IMR-90 (cell line): ENCODE results near the gene SYCE3. TPM values are rescaled to one million over a fixed set of nuclear protein-coding genes. Genes with fewer than 3 reads are reported as not detected.

Experiments
- ATAC-seq: fragments of 200-7000 bp; cut with Tn5 transposase; 2 replicates; pipeline ENCODE4 v1.9.1; 2020; ENCODE audit warnings: low read depth, mild to moderate bottlenecking, moderate library complexity
- BruUV-seq: library from RNA; stranded (reverse); fragments of 400-500 nt; replicated peaks from 2 replicates; lab custom pipeline; 2021; lab: Mats Ljungman, UMichigan
- CTCF ChIA-PET: fragments of 300-600 bp; formaldehyde crosslinking; extraction: SDS; loops from one replicate; lab custom pipeline; 2021; ENCODE audit warnings: antibody characterized with exemption; lab: Yijun Ruan, JAX
- POLR2A ChIA-PET: fragments of 300-600 bp; sonication (Branson Sonifier 250); formaldehyde crosslinking; loops from one replicate; lab custom pipeline; 2022; ENCODE audit warnings: antibody characterized with exemption; ENCODE audit not compliant: unreplicated experiment; lab: Charles Lee
- DNase-seq: peaks from one replicate; pipeline ENCODE4 v3.0.0; 2013
- H2AFZ ChIP-seq: replicated peaks from 2 replicates; pipeline ENCODE3; 2013; ENCODE audit warnings: low read length, mild to moderate bottlenecking; ENCODE audit not compliant: poor library complexity
- H2AK5ac ChIP-seq: 2 replicates; pipeline ENCODE4 v1.6.1; 2013; ENCODE audit warnings: low read depth, low read length, inconsistent platforms
- H2AK9ac ChIP-seq: replicated peaks from 2 replicates; pipeline ENCODE3; 2013; ENCODE audit warnings: mild to moderate bottlenecking, low read depth, low read length, moderate library complexity; ENCODE audit not compliant: poor library complexity
- H2BK120ac ChIP-seq: 2 replicates; pipeline ENCODE4 v1.6.1; 2013; ENCODE audit warnings: low read depth, low read length, inconsistent platforms
- H2BK15ac ChIP-seq: 3 replicates; pipeline ENCODE4 v1.6.1; 2013; ENCODE audit warnings: low read depth, low read length, inconsistent platforms
- H2BK20ac ChIP-seq: 2 replicates; pipeline ENCODE4 v1.6.1; 2013; ENCODE audit warnings: low read depth, mild to moderate bottlenecking, inconsistent platforms, low read length, moderate library complexity
- H2BK5ac ChIP-seq: 2 replicates; pipeline ENCODE4 v1.6.1; 2013; ENCODE audit warnings: mild to moderate bottlenecking, low read depth, low read length, inconsistent platforms; ENCODE audit not compliant: poor library complexity, severe bottlenecking
- H3K14ac ChIP-seq: replicated peaks from 2 replicates; pipeline ENCODE4 v1.6.1; 2013; ENCODE audit warnings: low read depth, low read length, inconsistent platforms
- H3K18ac ChIP-seq: 2 replicates; pipeline ENCODE4 v1.6.1; 2013; ENCODE audit warnings: low read depth, low read length, control low read depth
- H3K23ac ChIP-seq: 2 replicates; pipeline ENCODE4 v1.6.1; 2013; ENCODE audit warnings: low read depth, low read length, inconsistent platforms
- H3K27ac ChIP-seq: 2 replicates; pipeline ENCODE4 v1.5.1; 2013; ENCODE audit warnings: mild to moderate bottlenecking, control low read depth, low read length; ENCODE audit not compliant: insufficient read depth
- H3K27me3 ChIP-seq: 2 replicates; pipeline ENCODE4 v1.6.1; 2013; ENCODE audit warnings: low read length; ENCODE audit not compliant: control insufficient read depth, insufficient read depth
- H3K36me3 ChIP-seq: 2 replicates; pipeline ENCODE4 v1.6.1; 2013; ENCODE audit warnings: low read length, mixed read lengths; ENCODE audit not compliant: control insufficient read depth, insufficient read depth
- H3K4ac ChIP-seq: 2 replicates; pipeline ENCODE4 v1.6.1; 2013; ENCODE audit warnings: low read depth, low read length, inconsistent platforms
- H3K4me1 ChIP-seq: 2 replicates; pipeline ENCODE4 v1.6.1; 2013; ENCODE audit warnings: low read length, mixed read lengths; ENCODE audit not compliant: control insufficient read depth, insufficient read depth
- H3K4me2 ChIP-seq: 2 replicates; pipeline ENCODE4 v1.6.1; 2013; ENCODE audit warnings: low read depth, mild to moderate bottlenecking, control low read depth, low read length, moderate library complexity
- H3K4me3 ChIP-seq: 2 replicates; pipeline ENCODE4 v1.5.1; 2013; ENCODE audit warnings: low read depth, mild to moderate bottlenecking, control low read depth, low read length, moderate library complexity; ENCODE audit not compliant: insufficient read depth
- H3K56ac ChIP-seq: 2 replicates; pipeline ENCODE4 v1.6.1; 2013; ENCODE audit warnings: low read length, inconsistent platforms; ENCODE audit not compliant: insufficient read depth; ENCODE audit errors: extremely low read depth
- H3K79me1 ChIP-seq, 2 experiments: 2 replicates each; pipeline ENCODE4 v1.6.1; 2013; ENCODE audit warnings: low read length in 2 of 2, inconsistent platforms in 1 of 2, low read depth in 1 of 2
- H3K9ac ChIP-seq: 2 replicates; pipeline ENCODE4 v1.6.1; 2013; ENCODE audit warnings: low read depth, low read length, control low read depth
- H3K9me1 ChIP-seq: 2 replicates; pipeline ENCODE4 v1.6.1; 2013; ENCODE audit warnings: low read length, inconsistent platforms; ENCODE audit not compliant: insufficient read depth
- H3K9me3 ChIP-seq: 2 replicates; pipeline ENCODE4 v1.6.1; 2013; ENCODE audit warnings: low read length; ENCODE audit not compliant: control insufficient read depth, insufficient read depth
- H4K20me1 ChIP-seq: 2 replicates; pipeline ENCODE4 v1.6.1; 2013; ENCODE audit warnings: low read length, inconsistent platforms; ENCODE audit not compliant: insufficient read depth
- H4K5ac ChIP-seq: 2 replicates; pipeline ENCODE4 v1.6.1; 2013; ENCODE audit warnings: mild to moderate bottlenecking, low read depth, low read length, control low read depth
- H4K8ac ChIP-seq, 2 experiments: 2 replicates each; pipeline ENCODE4 v1.6.1; 2013; ENCODE audit warnings: low read depth in 2 of 2, low read length in 2 of 2, control low read depth in 1 of 2, inconsistent platforms in 1 of 2
- H4K91ac ChIP-seq: 2 replicates; pipeline ENCODE4 v1.6.1; 2013; ENCODE audit warnings: low read depth, low read length, inconsistent platforms; ENCODE audit not compliant: insufficient read depth
- BHLHE40 ChIP-seq: fragments of 150-350 bp; IDR thresholded peaks from 2 replicates; pipeline ENCODE4 v1.6.1; 2016; ENCODE audit warnings: mild to moderate bottlenecking, low read depth, low read length
- CHD1 ChIP-seq: IDR thresholded peaks from 2 replicates; pipeline ENCODE4 v1.6.1; 2012; ENCODE audit warnings: low read depth, low read length, improper control_type of control experiment
- NFE2L2 ChIP-seq: fragments of 150-350 bp; IDR thresholded peaks from 2 replicates; pipeline ENCODE4 v1.6.1; 2016; ENCODE audit warnings: low read depth, mild to moderate bottlenecking, low read length
- RAD21 ChIP-seq: IDR thresholded peaks from 2 replicates; pipeline ENCODE4 v1.6.1; 2012; ENCODE audit warnings: low read length, improper control_type of control experiment
- RFX5 ChIP-seq: IDR thresholded peaks from 2 replicates; pipeline ENCODE4 v1.8.0; 2012; ENCODE audit warnings: low read depth, mild to moderate bottlenecking, low read length, moderate library complexity
- WGBS, 2 experiments: methylation state at CpG; one replicate each; pipeline versions ENCODE4 v1.1.5 to v1.1.7; 2013; ENCODE audit warnings: missing lambda C conversion rate in 2 of 2; ENCODE audit not compliant: insufficient read length in 1 of 2; ENCODE audit errors: extremely low coverage in 2 of 2; 5-methylcytosine and 5-hydroxymethylcytosine counted together
- dilution Hi-C: fragments of 300-500 bp; cut with HindIII; formaldehyde crosslinking; loops from one replicate; pipeline ENCODE4 v1.14.3; 2018; ENCODE audit warnings: low sequenced_read_pairs; ENCODE audit not compliant: unreplicated experiment
- in situ Hi-C: fragments of 300-500 bp; cut with MboI; formaldehyde crosslinking; loops from 3 replicates; pipeline ENCODE4 v1.14.3; 2019; ENCODE audit warnings: low sequenced_read_pairs, inconsistent platforms, mixed read lengths
- intact Hi-C: fragments of 100-400 bp; cut with micrococcal nuclease; formaldehyde crosslinking; loops from 2 replicates; pipeline ENCODE4 v1.10.0; 2022
- polyA plus RNA-seq, 3 experiments: library from polyadenylated mRNA; depleted of rRNA; stranded (reverse); fragments of >200 nt; gene quantifications; 2 replicates each; pipeline ENCODE4 v1.2.3, GENCODE V29; 2012; ENCODE audit warnings: low replicate concordance in 1 of 3
- total RNA-seq: library from RNA; depleted of rRNA; stranded (reverse); fragments of >200 nt; gene quantifications from 2 replicates; pipeline ENCODE4 v1.2.3, GENCODE V29; 2012
- TF ChIP-seq, protein P1 (sequence below): fragments of 150-350 bp; IDR thresholded peaks from 2 replicates; pipeline ENCODE4 v1.6.1; 2017; ENCODE audit warnings: mild to moderate bottlenecking, antibody characterized with exemption, low read length, low read depth

The SYCE3 gene
- total and polyA plus RNA-seq, 2 of the 4 experiments (the other 2 are of a cell fraction) = not detected

DNA sequence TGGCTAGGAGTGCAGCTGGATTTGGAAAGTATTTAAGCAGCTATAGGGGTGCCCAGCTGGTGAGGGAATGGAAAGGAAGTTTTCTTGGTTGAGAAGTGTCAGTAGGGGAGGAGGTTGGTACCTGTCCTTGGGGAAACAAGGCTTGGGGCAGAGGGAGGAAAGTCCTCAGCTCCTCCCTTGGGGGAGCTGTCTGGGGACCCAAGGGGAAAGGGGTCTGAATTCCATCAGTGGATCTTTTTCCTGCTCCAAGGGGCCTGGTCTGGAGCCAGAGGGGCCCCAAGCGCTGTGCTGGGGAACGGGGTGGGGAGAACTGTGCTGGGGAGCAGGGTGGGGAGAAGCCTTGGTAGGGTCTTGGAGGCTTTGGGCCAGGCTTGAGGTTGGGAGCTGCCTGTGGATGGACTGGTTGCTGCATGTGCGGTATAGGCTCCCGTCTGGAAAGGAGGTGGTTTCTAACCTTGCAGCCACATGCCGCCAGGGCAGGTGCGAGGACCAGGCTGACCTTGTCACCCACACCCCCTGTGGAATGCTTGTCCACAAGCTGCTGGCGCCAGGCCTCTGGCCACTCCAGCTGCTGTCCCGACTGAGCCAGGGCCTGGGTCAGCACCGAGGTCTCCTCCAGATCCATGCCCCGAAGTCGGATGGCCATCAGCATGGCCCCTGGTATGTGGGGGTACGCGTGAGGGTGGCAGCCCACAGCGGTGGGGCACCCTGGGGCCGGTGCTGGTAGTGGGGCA is 33.9 kb downstream of the SYCE3 start:
- Histone ChIP-seq H4K5ac (no peak overlapping the region), H3K18ac (no peak overlapping the region), H3K23ac (no peak overlapping the region), H3K9me1 (peaks cover 15% of the 10 kb centered on the region), H3K14ac (no peak overlapping the region), H3K9me3 (no peaks in the 10 kb centered on the region), H2AK9ac (peak overlapping the region; percentile 96), H3K27ac (no peak overlapping the region), H2BK15ac (no peak overlapping the region), H4K20me1 (peaks cover 9% of the 10 kb centered on the region), H3K27me3 (peaks cover 5% of the 10 kb centered on the region; the same call in 1 of the 2 replicates), H3K56ac (no peak overlapping the region), H2BK5ac (no peak overlapping the region), H3K4me2 (no peak overlapping the region), H3K4me1 (peaks cover 24% of the 10 kb centered on the region), H2AK5ac (peak overlapping the region; percentile 27; the same call in 1 of the 2 replicates), H3K9ac (no peak overlapping the region), H4K8ac (no peak overlapping the region; a peak in 1 of 4 replicates), H4K91ac (no peak overlapping the region), H3K4me3 (no peak overlapping the region), H2AFZ (peak overlapping the region; percentile 89), H3K4ac (no peak overlapping the region), H2BK20ac (no peak overlapping the region), H3K36me3 (peaks cover 3% of the 10 kb centered on the region), H3K79me1 (peaks cover 11 to 31% of the 10 kb centered on the region in 2 experiments; a peak in 3 of 4 replicates), H2BK120ac (no peak overlapping the region)
- dilution Hi-C loops (no loop called here), intact Hi-C loops (loop anchor here (5.0 kb wide), 1 partner anchor 53 kb away; the partner anchor contains the start of gene CHKB), in situ Hi-C loops (loop anchor here (5.0 kb wide), 1 partner anchor 48 kb away; the partner anchor contains the start of gene CPT1B)
- BruUV-seq = no TSS peak
- TF ChIP-seq NFE2L2 (no peak), RAD21 (no peak), CHD1 (no peak), RFX5 (no peak), BHLHE40 (no peak)
- TF ChIP-seq, protein P1, sequence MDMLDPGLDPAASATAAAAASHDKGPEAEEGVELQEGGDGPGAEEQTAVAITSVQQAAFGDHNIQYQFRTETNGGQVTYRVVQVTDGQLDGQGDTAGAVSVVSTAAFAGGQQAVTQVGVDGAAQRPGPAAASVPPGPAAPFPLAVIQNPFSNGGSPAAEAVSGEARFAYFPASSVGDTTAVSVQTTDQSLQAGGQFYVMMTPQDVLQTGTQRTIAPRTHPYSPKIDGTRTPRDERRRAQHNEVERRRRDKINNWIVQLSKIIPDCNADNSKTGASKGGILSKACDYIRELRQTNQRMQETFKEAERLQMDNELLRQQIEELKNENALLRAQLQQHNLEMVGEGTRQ = no peak
- DNase-seq = no peak
- no peak for ATAC-seq
- ChIA-PET CTCF (no interaction called here), POLR2A (no interaction called here)
- 77% methylated on average over 3 of the region's 15 CpGs; no CpG with 5 or more reads in 1 of the 2 experiments for WGBS, 2 experiments
